GM12874 (cell line): ENCODE results near the gene CDH4.

Experiments used
- CTCF ChIP-seq: IDR thresholded peaks from 2 replicates; pipeline ENCODE4 v1.5.1; 2011; ENCODE audit warnings: low read depth, mild to moderate bottlenecking, control low read depth, low read length, moderate library complexity; ENCODE audit not compliant: insufficient read depth

The CDH4 gene

GRCh38 chr20:61271312-61272231 lies 19.5 kb downstream of the CDH4 start:
- no peak for TF ChIP-seq CTCF

- no peak for TF ChIP-seq CTCF
Observed at GRCh38 chr20:61274326-61274725, 22.3 kb downstream of the CDH4 start.

- TF ChIP-seq CTCF: no peak
Observed at GRCh38 chr20:61278296-61278695, 26.2 kb downstream of the CDH4 start.

- TF ChIP-seq CTCF: no peak
Observed at GRCh38 chr20:61279621-61280150, 27.6 kb downstream of the CDH4 start.

- TF ChIP-seq CTCF: no peak
Observed at GRCh38 chr20:61280217-61280980, 28.3 kb downstream of the CDH4 start.

- no peak for TF ChIP-seq CTCF
Observed at GRCh38 chr20:61281286-61281795, 29.3 kb downstream of the CDH4 start.

GRCh38 chr20:61284752-61285151 lies 32.7 kb downstream of the CDH4 start:
- no peak for TF ChIP-seq CTCF
